ENCODE measurements around the gene RAD51C. TPM values are rescaled to one million over a fixed set of nuclear protein-coding genes. Genes with fewer than 3 reads are reported as not detected.

The RAD51C gene
- total and polyA plus RNA-seq, 9 of the 15 experiments (the other 6 are each of a cell fraction or from before 2014, with no cell fraction given) = 93.9 to 341 (median 135) TPM

DNA sequence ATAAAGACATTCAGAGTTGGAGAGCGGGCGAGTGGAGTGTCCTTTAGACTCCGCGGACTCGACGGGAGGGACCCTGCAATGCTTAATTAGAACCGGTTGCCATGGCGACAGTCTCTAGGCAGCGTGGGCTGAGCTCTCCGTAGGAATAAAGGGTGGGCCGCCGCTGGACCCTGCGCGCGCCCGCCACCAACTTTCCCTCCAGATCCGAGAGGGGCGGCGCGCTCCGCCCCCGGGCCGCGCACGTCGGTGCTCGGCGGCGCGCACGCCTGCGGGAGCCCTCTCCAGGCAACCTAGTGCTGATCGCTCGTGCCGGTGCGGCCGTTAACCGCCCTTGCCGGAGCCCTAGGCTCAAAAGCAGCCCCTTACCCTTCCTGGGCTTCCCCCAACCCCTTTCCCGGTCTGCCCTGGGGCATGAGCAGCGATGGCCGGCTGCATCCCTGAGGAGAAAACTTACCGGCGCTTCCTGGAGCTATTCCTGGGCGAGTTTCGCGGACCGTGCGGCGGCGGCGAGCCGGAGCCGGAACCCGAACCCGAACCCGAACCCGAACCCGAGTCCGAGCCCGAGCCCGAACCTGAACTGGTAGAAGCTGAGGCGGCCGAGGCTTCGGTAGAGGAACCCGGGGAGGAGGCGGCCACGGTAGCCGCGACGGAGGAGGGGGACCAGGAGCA, 63.3 kb downstream of the RAD51C start, which contains the start of gene PPM1E (continued):
- TF ChIP-seq, protein P1, sequence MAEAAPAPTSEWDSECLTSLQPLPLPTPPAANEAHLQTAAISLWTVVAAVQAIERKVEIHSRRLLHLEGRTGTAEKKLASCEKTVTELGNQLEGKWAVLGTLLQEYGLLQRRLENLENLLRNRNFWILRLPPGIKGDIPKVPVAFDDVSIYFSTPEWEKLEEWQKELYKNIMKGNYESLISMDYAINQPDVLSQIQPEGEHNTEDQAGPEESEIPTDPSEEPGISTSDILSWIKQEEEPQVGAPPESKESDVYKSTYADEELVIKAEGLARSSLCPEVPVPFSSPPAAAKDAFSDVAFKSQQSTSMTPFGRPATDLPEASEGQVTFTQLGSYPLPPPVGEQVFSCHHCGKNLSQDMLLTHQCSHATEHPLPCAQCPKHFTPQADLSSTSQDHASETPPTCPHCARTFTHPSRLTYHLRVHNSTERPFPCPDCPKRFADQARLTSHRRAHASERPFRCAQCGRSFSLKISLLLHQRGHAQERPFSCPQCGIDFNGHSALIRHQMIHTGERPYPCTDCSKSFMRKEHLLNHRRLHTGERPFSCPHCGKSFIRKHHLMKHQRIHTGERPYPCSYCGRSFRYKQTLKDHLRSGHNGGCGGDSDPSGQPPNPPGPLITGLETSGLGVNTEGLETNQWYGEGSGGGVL (CRISPR knock-in tag; IDR thresholded peaks at IDR 0.05) = no peak
- TF ChIP-seq ZNF165 (CRISPR knock-in tag; IDR thresholded peaks at IDR 0.05; ENCODE audit: borderline replicate concordance) = no peak
- no peak for TF ChIP-seq PHF21A (IDR thresholded peaks at IDR 0.05; ENCODE audit: borderline replicate concordance, low read depth)
- TF ChIP-seq LCOR (CRISPR knock-in tag; IDR thresholded peaks at IDR 0.05) = no peak
- TF ChIP-seq TCF3 (CRISPR knock-in tag; IDR thresholded peaks at IDR 0.05) = no peak; the same call in 1 of the 2 replicates
- TF ChIP-seq SPI1 (IDR thresholded peaks at IDR 0.05; ENCODE audit: borderline replicate concordance, low read depth, low read length) = no peak
- TF ChIP-seq NFE2L1 (tag; IDR thresholded peaks at IDR 0.05; ENCODE audit: borderline replicate concordance, low read depth) = no peak
- TF ChIP-seq, protein P2, sequence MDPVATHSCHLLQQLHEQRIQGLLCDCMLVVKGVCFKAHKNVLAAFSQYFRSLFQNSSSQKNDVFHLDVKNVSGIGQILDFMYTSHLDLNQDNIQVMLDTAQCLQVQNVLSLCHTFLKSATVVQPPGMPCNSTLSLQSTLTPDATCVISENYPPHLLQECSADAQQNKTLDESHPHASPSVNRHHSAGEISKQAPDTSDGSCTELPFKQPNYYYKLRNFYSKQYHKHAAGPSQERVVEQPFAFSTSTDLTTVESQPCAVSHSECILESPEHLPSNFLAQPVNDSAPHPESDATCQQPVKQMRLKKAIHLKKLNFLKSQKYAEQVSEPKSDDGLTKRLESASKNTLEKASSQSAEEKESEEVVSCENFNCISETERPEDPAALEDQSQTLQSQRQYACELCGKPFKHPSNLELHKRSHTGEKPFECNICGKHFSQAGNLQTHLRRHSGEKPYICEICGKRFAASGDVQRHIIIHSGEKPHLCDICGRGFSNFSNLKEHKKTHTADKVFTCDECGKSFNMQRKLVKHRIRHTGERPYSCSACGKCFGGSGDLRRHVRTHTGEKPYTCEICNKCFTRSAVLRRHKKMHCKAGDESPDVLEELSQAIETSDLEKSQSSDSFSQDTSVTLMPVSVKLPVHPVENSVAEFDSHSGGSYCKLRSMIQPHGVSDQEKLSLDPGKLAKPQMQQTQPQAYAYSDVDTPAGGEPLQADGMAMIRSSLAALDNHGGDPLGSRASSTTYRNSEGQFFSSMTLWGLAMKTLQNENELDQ (CRISPR knock-in tag; IDR thresholded peaks at IDR 0.05; ENCODE audit: borderline replicate concordance) = no peak
- TF ChIP-seq, protein P3, sequence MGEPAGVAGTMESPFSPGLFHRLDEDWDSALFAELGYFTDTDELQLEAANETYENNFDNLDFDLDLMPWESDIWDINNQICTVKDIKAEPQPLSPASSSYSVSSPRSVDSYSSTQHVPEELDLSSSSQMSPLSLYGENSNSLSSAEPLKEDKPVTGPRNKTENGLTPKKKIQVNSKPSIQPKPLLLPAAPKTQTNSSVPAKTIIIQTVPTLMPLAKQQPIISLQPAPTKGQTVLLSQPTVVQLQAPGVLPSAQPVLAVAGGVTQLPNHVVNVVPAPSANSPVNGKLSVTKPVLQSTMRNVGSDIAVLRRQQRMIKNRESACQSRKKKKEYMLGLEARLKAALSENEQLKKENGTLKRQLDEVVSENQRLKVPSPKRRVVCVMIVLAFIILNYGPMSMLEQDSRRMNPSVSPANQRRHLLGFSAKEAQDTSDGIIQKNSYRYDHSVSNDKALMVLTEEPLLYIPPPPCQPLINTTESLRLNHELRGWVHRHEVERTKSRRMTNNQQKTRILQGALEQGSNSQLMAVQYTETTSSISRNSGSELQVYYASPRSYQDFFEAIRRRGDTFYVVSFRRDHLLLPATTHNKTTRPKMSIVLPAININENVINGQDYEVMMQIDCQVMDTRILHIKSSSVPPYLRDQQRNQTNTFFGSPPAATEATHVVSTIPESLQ (CRISPR knock-in tag; IDR thresholded peaks at IDR 0.05) = 0 out of 2 replicates have a peak, but pooled peaks have one; percentile 33
- no peak for TF ChIP-seq HLTF (IDR thresholded peaks at IDR 0.05)
- TF ChIP-seq, protein P4, sequence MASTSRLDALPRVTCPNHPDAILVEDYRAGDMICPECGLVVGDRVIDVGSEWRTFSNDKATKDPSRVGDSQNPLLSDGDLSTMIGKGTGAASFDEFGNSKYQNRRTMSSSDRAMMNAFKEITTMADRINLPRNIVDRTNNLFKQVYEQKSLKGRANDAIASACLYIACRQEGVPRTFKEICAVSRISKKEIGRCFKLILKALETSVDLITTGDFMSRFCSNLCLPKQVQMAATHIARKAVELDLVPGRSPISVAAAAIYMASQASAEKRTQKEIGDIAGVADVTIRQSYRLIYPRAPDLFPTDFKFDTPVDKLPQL (IDR thresholded peaks at IDR 0.05; ENCODE audit: extremely low read depth, insufficient read length) = no peak
- TF ChIP-seq ZNF445 (CRISPR knock-in tag; IDR thresholded peaks at IDR 0.05; ENCODE audit: low read depth) = no peak
- TF ChIP-seq HMGN3 (IDR thresholded peaks at IDR 0.05; ENCODE audit: borderline replicate concordance, extremely low read depth, insufficient read length, low read depth, low read length) = peak; percentile 15
- TF ChIP-seq ATF1 (CRISPR knock-in tag; IDR thresholded peaks at IDR 0.05) = no peak
- TF ChIP-seq ATF1 (tag; IDR thresholded peaks at IDR 0.05) = peak; percentile 27; the same call in 1 of the 2 replicates
- no peak for TF ChIP-seq GATA2 (CRISPR knock-in tag; IDR thresholded peaks at IDR 0.05)
- TF ChIP-seq, protein P5, sequence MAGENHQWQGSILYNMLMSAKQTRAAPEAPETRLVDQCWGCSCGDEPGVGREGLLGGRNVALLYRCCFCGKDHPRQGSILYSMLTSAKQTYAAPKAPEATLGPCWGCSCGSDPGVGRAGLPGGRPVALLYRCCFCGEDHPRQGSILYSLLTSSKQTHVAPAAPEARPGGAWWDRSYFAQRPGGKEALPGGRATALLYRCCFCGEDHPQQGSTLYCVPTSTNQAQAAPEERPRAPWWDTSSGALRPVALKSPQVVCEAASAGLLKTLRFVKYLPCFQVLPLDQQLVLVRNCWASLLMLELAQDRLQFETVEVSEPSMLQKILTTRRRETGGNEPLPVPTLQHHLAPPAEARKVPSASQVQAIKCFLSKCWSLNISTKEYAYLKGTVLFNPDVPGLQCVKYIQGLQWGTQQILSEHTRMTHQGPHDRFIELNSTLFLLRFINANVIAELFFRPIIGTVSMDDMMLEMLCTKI (IDR thresholded peaks at IDR 0.05; ENCODE audit: partially characterized antibody) = no peak
- TF ChIP-seq RBM14 (IDR thresholded peaks at IDR 0.05; ENCODE audit: borderline replicate concordance, insufficient read depth, low read depth, low read length) = 0 out of 2 replicates have a peak, but pooled peaks have one; percentile 44
- no peak for TF ChIP-seq TSC22D4 (tag; IDR thresholded peaks at IDR 0.05)

Measured in K562 (cell line).